Esophagus squamous epithelium (tissue), 4 donors: ENCODE data around the gene PTK6.

Experiments used
- POLR2A ChIP-seq, 4 donors: fragments of 450-650 bp; IDR thresholded peaks; one replicate each; pipeline ENCODE4 v1.6.1; 2017; ENCODE audit warnings: antibody characterized with exemption in 4 of 4, mild to moderate bottlenecking in 4 of 4, moderate library complexity in 3 of 4
- TF ChIP-seq, protein P1 (sequence below), 6 experiments: fragments of 450-650 bp in 4 of 6; fragments of 200-600 bp in 2 of 6; sonication (generic) in 2 of 6; IDR thresholded peaks; one replicate each; pipeline ENCODE4 v1.5.1; 2016 to 2019; ENCODE audit warnings: antibody characterized with exemption in 6 of 6, mild to moderate bottlenecking in 4 of 6, moderate library complexity in 4 of 6

GRCh38 chr20:63544241-63544957 is 7.2 kb upstream of the PTK6 start:
- TF ChIP-seq, protein P1, sequence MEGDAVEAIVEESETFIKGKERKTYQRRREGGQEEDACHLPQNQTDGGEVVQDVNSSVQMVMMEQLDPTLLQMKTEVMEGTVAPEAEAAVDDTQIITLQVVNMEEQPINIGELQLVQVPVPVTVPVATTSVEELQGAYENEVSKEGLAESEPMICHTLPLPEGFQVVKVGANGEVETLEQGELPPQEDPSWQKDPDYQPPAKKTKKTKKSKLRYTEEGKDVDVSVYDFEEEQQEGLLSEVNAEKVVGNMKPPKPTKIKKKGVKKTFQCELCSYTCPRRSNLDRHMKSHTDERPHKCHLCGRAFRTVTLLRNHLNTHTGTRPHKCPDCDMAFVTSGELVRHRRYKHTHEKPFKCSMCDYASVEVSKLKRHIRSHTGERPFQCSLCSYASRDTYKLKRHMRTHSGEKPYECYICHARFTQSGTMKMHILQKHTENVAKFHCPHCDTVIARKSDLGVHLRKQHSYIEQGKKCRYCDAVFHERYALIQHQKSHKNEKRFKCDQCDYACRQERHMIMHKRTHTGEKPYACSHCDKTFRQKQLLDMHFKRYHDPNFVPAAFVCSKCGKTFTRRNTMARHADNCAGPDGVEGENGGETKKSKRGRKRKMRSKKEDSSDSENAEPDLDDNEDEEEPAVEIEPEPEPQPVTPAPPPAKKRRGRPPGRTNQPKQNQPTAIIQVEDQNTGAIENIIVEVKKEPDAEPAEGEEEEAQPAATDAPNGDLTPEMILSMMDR (IDR thresholded peaks at IDR 0.05) = no peak
- no peak for TF ChIP-seq POLR2A (IDR thresholded peaks at IDR 0.05)
